NB4 (cell line): Measurements from ENCODE around the gene STAB1.

Experiments used
- MAX ChIP-seq: IDR thresholded peaks from 2 replicates; pipeline ENCODE4 v1.6.1; 2011; ENCODE audit warnings: low read depth, low read length
- POLR2A ChIP-seq: IDR thresholded peaks from 2 replicates; pipeline ENCODE4 v1.6.1; 2011; ENCODE audit warnings: mild to moderate bottlenecking; ENCODE audit not compliant: insufficient read length; ENCODE audit errors: extremely low read depth
- TF ChIP-seq, protein P1 (sequence below): IDR thresholded peaks from one replicate; pipeline ENCODE4 v1.5.1; 2012; ENCODE audit warnings: low read depth, low read length

DNA sequence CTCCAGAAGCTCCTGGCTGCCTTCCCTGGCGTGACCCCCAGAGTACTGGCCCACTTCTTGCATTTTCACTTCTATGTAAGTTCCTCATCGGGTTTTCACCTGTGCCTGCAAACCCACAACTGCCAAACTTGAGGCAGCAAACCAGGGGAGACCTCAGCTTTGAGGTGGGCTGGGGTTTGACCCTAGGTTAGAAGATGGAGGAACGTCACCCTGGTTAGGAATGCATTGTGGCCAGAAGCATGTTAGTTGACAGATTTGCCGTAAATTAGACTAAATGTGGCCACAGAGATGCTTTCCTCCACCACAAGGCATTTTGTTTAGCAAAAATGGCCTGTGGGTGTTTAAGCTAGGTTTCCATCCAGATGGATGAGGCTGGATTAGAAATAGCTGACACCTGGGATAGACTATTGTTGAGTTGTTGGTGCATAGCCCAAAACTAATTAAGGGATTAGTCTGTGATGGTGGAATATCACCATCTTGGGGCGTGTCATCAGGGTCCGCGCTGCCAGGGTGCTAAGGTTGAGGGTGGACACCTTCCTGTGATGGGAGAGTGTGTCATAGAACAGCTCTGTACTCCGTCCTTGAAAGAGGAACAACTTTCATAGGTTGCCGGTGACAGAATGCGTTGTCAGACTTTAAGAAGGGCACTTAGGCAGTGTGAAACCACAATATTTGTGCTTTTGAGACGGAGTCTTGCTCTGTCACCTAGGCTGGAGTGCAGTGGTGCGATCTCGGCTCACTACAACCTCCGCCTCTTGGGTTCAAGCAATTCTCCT lies 36.2 kb upstream of the STAB1 start:
- TF ChIP-seq, protein P1, sequence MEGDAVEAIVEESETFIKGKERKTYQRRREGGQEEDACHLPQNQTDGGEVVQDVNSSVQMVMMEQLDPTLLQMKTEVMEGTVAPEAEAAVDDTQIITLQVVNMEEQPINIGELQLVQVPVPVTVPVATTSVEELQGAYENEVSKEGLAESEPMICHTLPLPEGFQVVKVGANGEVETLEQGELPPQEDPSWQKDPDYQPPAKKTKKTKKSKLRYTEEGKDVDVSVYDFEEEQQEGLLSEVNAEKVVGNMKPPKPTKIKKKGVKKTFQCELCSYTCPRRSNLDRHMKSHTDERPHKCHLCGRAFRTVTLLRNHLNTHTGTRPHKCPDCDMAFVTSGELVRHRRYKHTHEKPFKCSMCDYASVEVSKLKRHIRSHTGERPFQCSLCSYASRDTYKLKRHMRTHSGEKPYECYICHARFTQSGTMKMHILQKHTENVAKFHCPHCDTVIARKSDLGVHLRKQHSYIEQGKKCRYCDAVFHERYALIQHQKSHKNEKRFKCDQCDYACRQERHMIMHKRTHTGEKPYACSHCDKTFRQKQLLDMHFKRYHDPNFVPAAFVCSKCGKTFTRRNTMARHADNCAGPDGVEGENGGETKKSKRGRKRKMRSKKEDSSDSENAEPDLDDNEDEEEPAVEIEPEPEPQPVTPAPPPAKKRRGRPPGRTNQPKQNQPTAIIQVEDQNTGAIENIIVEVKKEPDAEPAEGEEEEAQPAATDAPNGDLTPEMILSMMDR = no peak
- TF ChIP-seq POLR2A (no peak), MAX (no peak)
